Measurements from ENCODE around the gene SYT1.
A peak's percentile ranks its signal among the peaks of the same experiment; 100 is the strongest.

SYT1 gene

GRCh38 chr12:79366374-79366773 lies 501.8 kb downstream of the SYT1 start:
- no peak for DNase-seq

GRCh38 chr12:79367032-79367589 lies 502.5 kb downstream of the SYT1 start:
- DNase-seq: no peak

- DNase-seq: no peak
Observed at GRCh38 chr12:79370021-79370420, 505.4 kb downstream of the SYT1 start.

- DNase-seq: no peak
Observed at GRCh38 chr12:79371226-79371625, 506.7 kb downstream of the SYT1 start.

- DNase-seq: peak; percentile 11
Observed at GRCh38 chr12:79373896-79374499, 509.4 kb downstream of the SYT1 start.

- no peak for DNase-seq
Observed at GRCh38 chr12:79374545-79374944, 510.0 kb downstream of the SYT1 start.

- DNase-seq: no peak
Observed at GRCh38 chr12:79375050-79375449, 510.5 kb downstream of the SYT1 start.

- DNase-seq: no peak
Observed at GRCh38 chr12:79378496-79378895, 513.9 kb downstream of the SYT1 start.

- DNase-seq: no peak
Observed at GRCh38 chr12:79380402-79380801, 515.8 kb downstream of the SYT1 start.

- no peak for DNase-seq
Observed at GRCh38 chr12:79381248-79382208, 517.0 kb downstream of the SYT1 start.

GRCh38 chr12:79384551-79384950 lies 520.0 kb downstream of the SYT1 start:
- no peak for DNase-seq

GRCh38 chr12:79388011-79388410 lies 523.4 kb downstream of the SYT1 start:
- DNase-seq: no peak

GRCh38 chr12:79393842-79394241 lies 529.3 kb downstream of the SYT1 start:
- no peak for DNase-seq

GRCh38 chr12:79397609-79398008 lies 533.0 kb downstream of the SYT1 start:
- DNase-seq: no peak

GRCh38 chr12:79400481-79400880 lies 535.9 kb downstream of the SYT1 start:
- no peak for DNase-seq

- DNase-seq: no peak
Observed at GRCh38 chr12:79402606-79403005, 538.0 kb downstream of the SYT1 start.

GRCh38 chr12:79406993-79407392 lies 542.4 kb downstream of the SYT1 start:
- no peak for DNase-seq

- no peak for DNase-seq
Observed at GRCh38 chr12:79407671-79408622, 543.4 kb downstream of the SYT1 start.

GRCh38 chr12:79408689-79409088 lies 544.1 kb downstream of the SYT1 start:
- DNase-seq: no peak

- DNase-seq: no peak
Observed at GRCh38 chr12:79409562-79409961, 545.0 kb downstream of the SYT1 start.

- no peak for DNase-seq
Observed at GRCh38 chr12:79411791-79412190, 547.2 kb downstream of the SYT1 start.

GRCh38 chr12:79413796-79414195 lies 549.2 kb downstream of the SYT1 start:
- no peak for DNase-seq

GRCh38 chr12:79414252-79414651 lies 549.7 kb downstream of the SYT1 start:
- DNase-seq: no peak
